HG03095 (cell line): ENCODE data around the gene TRIM48.
"Not testable (repeated sequence)": the region's sequence is repeated elsewhere in the genome, so short reads cannot be mapped to it uniquely, and the experiment has no call there.

ENCODE experiments used
- ATAC-seq: cut with Tn5 transposase; IDR thresholded peaks from one replicate; pipeline ENCODE4 v1.9.1; 2021; ENCODE audit warnings: moderate library complexity; ENCODE audit not compliant: unreplicated experiment

TRIM48 gene

GRCh38 chr11:55261855-55262254 lies at the start of gene TRIM48:
Gene TRIM48 (plus strand): TSS chr11:55262155. CDS start chr11:55262268, 113 bp downstream.
- not testable (repeated sequence) for ATAC-seq

- not testable (repeated sequence) for ATAC-seq
Observed at GRCh38 chr11:55238316-55238715, 23.6 kb upstream of the TRIM48 start.

- ATAC-seq = no peak
Observed at GRCh38 chr11:55263081-55263480, 1.1 kb downstream of the TRIM48 start.
